ENCODE measurements around the gene FRMD4A. TPM values are rescaled to one million over a fixed set of nuclear protein-coding genes. Genes with fewer than 3 reads are reported as not detected.
A peak's percentile ranks its signal among the peaks of the same experiment; 100 is the strongest.

The FRMD4A gene
- total and polyA plus RNA-seq, 2 experiments from 2014 or later: 3.7 to 12.6 TPM

DNA sequence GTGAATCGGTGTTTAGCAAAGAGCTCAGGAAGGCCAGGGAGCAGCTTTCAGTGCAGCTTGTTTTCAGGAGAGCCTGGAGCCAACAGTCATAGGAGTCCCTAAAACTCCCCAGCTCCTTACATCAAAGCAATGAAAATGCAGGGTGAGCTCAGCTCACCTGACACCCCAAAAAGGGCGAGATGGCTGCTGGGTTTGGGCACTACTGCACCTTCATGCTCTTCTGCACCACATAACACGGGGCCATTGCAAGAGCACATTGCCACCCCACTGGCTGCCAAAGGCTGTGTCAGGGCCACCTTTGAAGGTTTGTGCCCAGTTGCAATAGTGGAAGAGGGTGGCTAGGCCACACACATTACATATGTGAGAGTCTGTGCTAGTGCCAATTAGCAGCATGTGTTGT lies 25.0 kb upstream of the FRMD4A start:
- no peaks in the 10 kb centered on the region for H3K9me3 ChIP-seq (ENCODE audit: low read depth)
- H3K4me3 ChIP-seq: no peak overlapping the region
- no peaks in the 10 kb centered on the region for H3K36me3 ChIP-seq
- TF ChIP-seq CTCF (IDR thresholded peaks at IDR 0.05; ENCODE audit: low read depth, low read length): no peak
- H3K27me3 ChIP-seq: peaks cover 25% of the 10 kb centered on the region
- H3K27ac ChIP-seq: no peak overlapping the region
- peaks cover 10% of the 10 kb centered on the region for H3K4me1 ChIP-seq (ENCODE audit: low read depth)
- DNase-seq (ENCODE audit: low read depth in 1 of 2, low spot score in 1 of 2): no peak

GRCh38 chr10:14353291-14353913 lies 22.7 kb upstream of the FRMD4A start:
- no peak for TF ChIP-seq CTCF (IDR thresholded peaks at IDR 0.05; ENCODE audit: low read depth, low read length)
- Histone ChIP-seq H3K4me1 (ENCODE audit: low read depth) (peaks cover 10% of the 10 kb centered on the region), H3K9me3 (ENCODE audit: low read depth) (no peaks in the 10 kb centered on the region), H3K4me3 (no peak overlapping the region), H3K36me3 (no peaks in the 10 kb centered on the region), H3K27me3 (peaks cover 22% of the 10 kb centered on the region), H3K27ac (no peak overlapping the region)
- DNase-seq (ENCODE audit: low read depth in 1 of 2, low spot score in 1 of 2): peak in 1 of 2 donors; percentile 18

DNA sequence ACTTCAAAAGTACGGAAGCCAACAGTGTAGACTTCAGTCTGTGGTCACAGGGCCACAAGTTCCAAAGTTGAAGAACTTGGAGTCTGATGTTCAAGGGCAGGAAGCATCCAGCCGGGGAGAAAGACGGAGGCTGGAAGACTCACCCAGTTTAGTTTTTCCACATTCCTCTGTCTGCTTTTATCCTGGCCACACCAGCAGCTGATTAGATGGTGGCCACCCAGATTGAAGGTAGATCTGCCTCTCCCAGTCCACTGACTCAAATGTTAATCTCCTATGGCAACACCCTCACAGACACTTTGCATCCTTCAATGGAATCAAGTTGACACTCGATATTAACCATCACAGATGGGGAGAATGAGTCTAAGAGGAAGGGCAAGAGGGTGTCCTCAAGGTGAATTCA lies 19.3 kb upstream of the FRMD4A start:
- DNase-seq (ENCODE audit: low read depth in 1 of 2, low spot score in 1 of 2): no peak
- Histone ChIP-seq H3K27me3 (peaks cover 9% of the 10 kb centered on the region), H3K4me1 (ENCODE audit: low read depth) (peaks cover 10% of the 10 kb centered on the region), H3K36me3 (no peaks in the 10 kb centered on the region), H3K27ac (no peak overlapping the region), H3K4me3 (no peak overlapping the region), H3K9me3 (ENCODE audit: low read depth) (no peaks in the 10 kb centered on the region)
- TF ChIP-seq CTCF (IDR thresholded peaks at IDR 0.05; ENCODE audit: low read depth, low read length): no peak

DNA sequence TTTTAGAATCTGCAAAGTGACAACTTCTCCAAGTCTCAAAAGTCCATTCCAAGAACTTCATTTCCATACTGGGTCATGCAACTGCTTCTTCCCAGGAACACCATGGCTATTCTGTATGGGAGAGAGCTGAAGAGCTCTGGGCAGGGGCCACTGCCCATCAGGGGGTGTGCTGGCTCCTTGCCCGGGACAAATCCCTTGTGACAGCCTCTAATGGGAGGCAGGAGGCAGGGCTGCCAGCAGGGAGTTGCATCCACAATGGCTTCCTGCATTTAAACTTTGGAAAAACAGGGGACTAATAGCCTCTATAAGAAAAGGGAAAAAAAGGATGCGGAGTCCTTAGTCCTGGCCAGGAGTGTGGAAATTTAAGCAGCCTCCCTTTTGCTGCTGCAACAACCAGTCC lies 18.4 kb upstream of the FRMD4A start:
- Histone ChIP-seq H3K27me3 (peaks cover 9% of the 10 kb centered on the region), H3K4me3 (no peak overlapping the region), H3K36me3 (no peaks in the 10 kb centered on the region), H3K27ac (no peak overlapping the region), H3K9me3 (ENCODE audit: low read depth) (no peaks in the 10 kb centered on the region), H3K4me1 (ENCODE audit: low read depth) (peaks cover 10% of the 10 kb centered on the region)
- no peak for TF ChIP-seq CTCF (IDR thresholded peaks at IDR 0.05; ENCODE audit: low read depth, low read length)
- no peak for DNase-seq (ENCODE audit: low read depth in 1 of 2, low spot score in 1 of 2)

- H3K4me3 ChIP-seq: no peak overlapping the region
- DNase-seq (ENCODE audit: low read depth in 1 of 2, low spot score in 1 of 2): no peak
- H3K27ac ChIP-seq: no peak overlapping the region
- no peak for TF ChIP-seq CTCF (IDR thresholded peaks at IDR 0.05; ENCODE audit: low read depth, low read length)
- H3K36me3 ChIP-seq: no peaks in the 10 kb centered on the region
- no peaks in the 10 kb centered on the region for H3K9me3 ChIP-seq (ENCODE audit: low read depth)
- H3K4me1 ChIP-seq (ENCODE audit: low read depth): no peaks in the 10 kb centered on the region
- peaks cover 32% of the 10 kb centered on the region for H3K27me3 ChIP-seq
Measured at GRCh38 chr10:14345262-14345661, 14.5 kb upstream of the FRMD4A start.
